HEK293T (cell line): ENCODE data around the gene BFSP1.

Experiments
- FOXM1 ChIP-seq: fragments of 450-650 bp; IDR thresholded peaks from 2 replicates; pipeline ENCODE4 v1.6.1; 2017; ENCODE audit warnings: mild to moderate bottlenecking, borderline replicate concordance
- LEF1 ChIP-seq: fragments of 450-650 bp; IDR thresholded peaks from 2 replicates; pipeline ENCODE4 v1.6.1; 2017; ENCODE audit warnings: mild to moderate bottlenecking, borderline replicate concordance
- NFRKB ChIP-seq: fragments of 450-650 bp; IDR thresholded peaks from 2 replicates; pipeline ENCODE4 v1.6.1; 2016; ENCODE audit warnings: mild to moderate bottlenecking, moderate library complexity
- SUZ12 ChIP-seq: fragments of 450-650 bp; IDR thresholded peaks from 2 replicates; pipeline ENCODE4 v1.6.1; 2016; ENCODE audit warnings: mild to moderate bottlenecking
- ZNF384 ChIP-seq: fragments of 450-650 bp; IDR thresholded peaks from 2 replicates; pipeline ENCODE4 v1.6.1; 2016

- TF ChIP-seq NFRKB (no peak), FOXM1 (no peak), LEF1 (no peak), SUZ12 (no peak), ZNF384 (no peak)
These were observed 49.5 kb downstream of the BFSP1 start for GRCh38 chr20:17481661-17482060.
